ENCODE data around the gene CNIH2. TPM values are rescaled to one million over a fixed set of nuclear protein-coding genes. Genes with fewer than 3 reads are reported as not detected.
A peak's percentile ranks its signal among the peaks of the same experiment; 100 is the strongest.

The CNIH2 gene
- total RNA-seq, 2 experiments from 2014 or later = 0.96 to 2.0 TPM

DNA sequence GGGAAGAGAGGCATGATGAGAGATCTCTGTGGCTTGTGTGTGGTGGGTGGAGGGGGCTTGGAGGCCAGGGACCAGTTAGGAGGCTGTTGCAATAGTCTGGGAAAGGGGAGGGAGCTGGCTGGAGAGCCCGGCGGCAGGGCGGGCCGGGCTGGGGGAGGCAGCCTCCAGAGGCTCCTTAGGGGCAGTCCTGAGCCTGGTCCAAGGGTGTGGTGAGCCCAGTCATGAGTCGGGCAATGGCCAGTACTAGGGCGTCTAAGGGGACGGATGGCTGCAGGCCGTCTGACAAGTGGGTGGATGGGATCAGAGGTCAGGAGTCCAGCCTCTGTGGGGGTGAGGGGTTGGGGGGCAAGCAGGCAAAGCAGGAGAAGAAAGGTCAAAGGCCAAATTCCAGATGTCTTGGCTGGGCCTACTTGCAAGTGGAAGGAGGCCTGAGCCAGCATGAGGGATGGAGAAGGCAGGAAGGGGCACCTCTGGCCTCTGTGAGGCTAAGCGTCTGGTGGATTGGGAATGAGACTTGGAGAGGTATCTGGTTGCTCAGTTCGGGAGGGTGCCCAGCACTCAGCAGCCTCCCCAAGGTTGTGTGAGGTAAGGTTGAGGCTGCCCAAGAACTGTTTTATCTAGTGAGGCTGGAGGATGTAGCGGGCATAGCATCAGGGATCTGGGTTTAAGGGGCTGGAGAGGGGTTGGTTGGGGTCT, 44.9 kb downstream of the CNIH2 start:
- Mint-ChIP-seq H3K27me3 (no peaks in the 10 kb centered on the region), H3K4me1 (ENCODE audit: low read depth) (peaks cover 67% of the 10 kb centered on the region), H3K27ac (peak overlapping the region; percentile 76), H3K9me3 (peaks cover 6% of the 10 kb centered on the region), H3K36me3 (ENCODE audit: low read depth) (peaks cover 5% of the 10 kb centered on the region), H3K4me3 (no peak overlapping the region)
- TF ChIP-seq CTCF (IDR thresholded peaks at IDR 0.05) = no peak
- intact Hi-C loops (cut with micrococcal nuclease) = no loop called here
- DNase-seq (no peak), ATAC-seq (no peak)
- ChIA-PET POLR2A (interaction anchor here (0.6 to 1.8 kb wide), 3 partner anchors 11 to 75 kb away, joined by 3 to 11 read pairs (median 3); no protein-coding TSS in a partner anchor), CTCF (interaction anchor here (1.5 to 1.9 kb wide), 5 partner anchors 10 to 66 kb away, joined by 3 to 39 read pairs (median 5); partner anchors contain the start of gene RIN1)

GRCh38 chr11:66323684-66324083, 45.7 kb downstream of the CNIH2 start:
- Mint-ChIP-seq H3K9me3 (peaks cover 6% of the 10 kb centered on the region), H3K4me3 (no peak overlapping the region), H3K27ac (no peak overlapping the region), H3K27me3 (no peaks in the 10 kb centered on the region), H3K4me1 (ENCODE audit: low read depth) (peaks cover 67% of the 10 kb centered on the region), H3K36me3 (ENCODE audit: low read depth) (peaks cover 5% of the 10 kb centered on the region)
- intact Hi-C loops (cut with micrococcal nuclease) = no loop called here
- POLR2A ChIA-PET = interaction anchor here (1.0 to 1.6 kb wide), 2 partner anchors 10 to 43 kb away, joined by 4 to 5 read pairs; no protein-coding TSS in a partner anchor
- ATAC-seq = no peak
- no peak for TF ChIP-seq CTCF (IDR thresholded peaks at IDR 0.05)
- CTCF ChIA-PET = interaction anchor here (3.7 kb wide), 1 partner anchor 12 kb away, joined by 39 read pairs; no protein-coding TSS in a partner anchor
- no peak for DNase-seq

DNA sequence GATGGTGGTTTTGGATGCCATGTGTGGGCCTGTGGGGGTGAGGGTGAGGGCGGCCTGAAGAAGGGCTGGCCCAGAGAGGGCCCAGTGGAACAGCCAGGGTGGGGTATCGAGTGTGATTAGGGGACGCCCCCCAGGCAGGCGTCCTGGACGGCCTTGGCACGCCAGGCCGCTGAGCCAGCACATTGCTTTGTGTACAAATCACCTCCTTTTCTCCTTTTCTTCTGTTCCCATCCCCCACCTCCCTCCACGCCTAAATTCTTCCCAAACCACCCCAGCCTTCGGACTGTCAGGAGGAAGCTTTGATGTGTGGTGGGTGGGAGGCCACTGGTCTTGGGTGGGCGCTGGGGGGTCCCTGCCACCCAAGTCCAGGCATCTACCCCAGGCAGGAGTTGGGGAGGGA, 46.7 kb downstream of the CNIH2 start:
- Mint-ChIP-seq H3K4me1 (ENCODE audit: low read depth) (peaks cover 62% of the 10 kb centered on the region), H3K36me3 (ENCODE audit: low read depth) (peaks cover 5% of the 10 kb centered on the region), H3K27me3 (no peaks in the 10 kb centered on the region), H3K9me3 (peaks cover 6% of the 10 kb centered on the region), H3K27ac (peak overlapping the region; percentile 30), H3K4me3 (no peak overlapping the region)
- no peak for DNase-seq
- ATAC-seq = no peak
- TF ChIP-seq CTCF (IDR thresholded peaks at IDR 0.05) = no peak
- POLR2A ChIA-PET = interaction anchor here (1.0 to 1.6 kb wide), 2 partner anchors 11 to 44 kb away, joined by 4 to 5 read pairs; no protein-coding TSS in a partner anchor
- CTCF ChIA-PET = interaction anchor here (3.7 kb wide), 1 partner anchor 13 kb away, joined by 39 read pairs; no protein-coding TSS in a partner anchor
- intact Hi-C loops (cut with micrococcal nuclease) = no loop called here

DNA sequence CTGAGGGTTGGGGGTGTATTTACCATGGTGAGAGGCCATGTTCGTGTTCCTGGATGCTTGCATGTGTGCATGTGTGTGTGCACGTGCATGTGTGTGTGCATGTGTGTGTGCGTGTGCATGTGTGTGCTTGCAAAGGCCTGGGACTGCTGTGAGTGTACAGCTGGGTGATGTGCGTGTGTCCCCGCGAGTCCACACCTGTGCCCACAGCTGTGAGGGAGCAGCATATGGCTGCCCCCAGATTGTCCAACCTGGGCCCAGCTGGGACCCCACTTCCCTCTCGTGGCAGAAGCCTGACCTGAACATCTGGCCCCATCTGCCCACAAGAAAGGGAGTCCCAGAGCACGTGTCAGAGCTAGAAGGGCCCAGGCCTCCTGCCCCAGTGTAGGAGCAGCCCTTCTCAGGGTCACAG, 47.3 kb downstream of the CNIH2 start:
- Mint-ChIP-seq H3K4me1 (ENCODE audit: low read depth) (peaks cover 59% of the 10 kb centered on the region), H3K27ac (peak overlapping the region; percentile 84), H3K36me3 (ENCODE audit: low read depth) (peaks cover 1% of the 10 kb centered on the region), H3K27me3 (no peaks in the 10 kb centered on the region), H3K9me3 (peaks cover 1% of the 10 kb centered on the region), H3K4me3 (no peak overlapping the region)
- ChIA-PET POLR2A (interaction anchor here (1.6 to 2.4 kb wide), 3 partner anchors 13 to 44 kb away, joined by 4 to 21 read pairs (median 6); no protein-coding TSS in a partner anchor), CTCF (interaction anchor here (3.7 kb wide), 1 partner anchor 14 kb away, joined by 39 read pairs; no protein-coding TSS in a partner anchor)
- peak; percentile 32 for DNase-seq
- intact Hi-C loops (cut with micrococcal nuclease) = no loop called here
- TF ChIP-seq CTCF (IDR thresholded peaks at IDR 0.05) = no peak
- no peak for ATAC-seq

All from activated CD8-positive, alpha-beta T cell treated with anti-CD3 and anti-CD28 coated beads for 36 hours (primary cell).